Measurements from ENCODE around the gene ACBD3.
A peak's percentile ranks its signal among the peaks of the same experiment; 100 is the strongest.
"Not testable (repeated sequence)": the region's sequence is repeated elsewhere in the genome, so short reads cannot be mapped to it uniquely, and the experiment has no call there.

ACBD3 gene

DNA sequence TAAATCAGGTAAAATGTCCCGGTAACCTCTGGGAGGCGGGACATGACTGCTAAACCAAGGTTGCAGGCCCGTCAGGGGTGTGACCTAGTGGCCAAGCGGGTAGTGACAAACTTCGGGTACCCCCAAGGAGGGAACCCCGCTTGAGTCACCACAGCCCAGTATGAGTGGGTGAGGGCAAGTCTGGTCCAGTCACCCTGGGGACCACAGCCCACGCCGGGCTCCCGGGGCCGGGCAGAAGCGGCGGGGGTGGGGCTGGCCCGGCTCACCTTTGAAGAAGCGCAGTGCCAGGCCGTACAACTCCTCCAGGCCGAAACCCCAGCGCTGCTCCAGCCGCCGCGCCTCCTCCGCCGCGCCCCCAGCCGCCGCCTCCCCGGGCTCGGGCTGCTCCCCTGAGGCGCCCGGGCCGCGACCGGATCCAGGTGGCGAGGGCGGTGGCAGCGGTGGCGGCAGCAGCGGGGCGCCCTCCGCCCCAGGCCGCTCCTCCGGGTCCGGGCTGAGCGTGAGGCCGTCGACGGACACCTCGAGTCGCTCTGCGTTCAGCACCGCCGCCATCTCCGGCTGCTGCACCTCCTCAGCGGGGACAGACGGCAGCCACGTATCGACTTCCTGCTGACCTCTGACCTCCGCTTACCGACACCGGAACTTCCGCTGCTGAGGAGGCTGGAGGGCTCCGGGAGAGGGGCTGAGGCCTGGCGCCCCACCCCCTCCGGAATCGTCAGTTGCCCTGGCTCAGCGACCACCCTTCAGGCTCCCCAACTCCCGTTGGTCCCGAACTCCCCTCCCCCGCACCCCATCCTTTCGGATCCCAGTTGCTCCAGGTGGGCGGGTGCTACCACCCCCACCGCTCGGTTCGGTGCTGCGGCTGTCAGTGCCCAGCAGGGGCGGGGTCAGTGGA, at the start of gene ACBD3:
TSS of gene ACBD3 (minus strand) at position 618 of the 895 bp plus-strand sequence. CDS start at position 552, 66 bp downstream.
- peak; percentile 95 for DNase-seq

DNA sequence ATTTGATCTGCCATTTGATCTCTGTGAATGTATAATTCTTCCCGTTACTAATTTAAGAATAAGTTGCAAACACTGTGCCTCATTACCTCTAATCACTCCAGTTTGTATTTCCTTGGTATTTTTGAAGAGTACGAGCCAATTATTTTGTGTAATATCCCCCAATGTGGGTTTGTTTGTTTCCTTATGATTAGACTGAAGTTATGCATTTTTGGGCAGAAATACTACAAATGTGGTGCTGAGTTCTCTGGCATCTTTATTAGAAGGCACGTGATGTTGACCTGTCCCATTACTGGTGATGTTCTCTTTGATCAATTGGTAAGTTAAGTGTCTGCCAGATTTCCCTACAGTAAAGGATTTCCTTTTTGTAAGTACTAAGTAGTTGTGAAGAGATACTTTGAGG, 47.3 kb upstream of the ACBD3 start:
- DNase-seq: no peak

DNA sequence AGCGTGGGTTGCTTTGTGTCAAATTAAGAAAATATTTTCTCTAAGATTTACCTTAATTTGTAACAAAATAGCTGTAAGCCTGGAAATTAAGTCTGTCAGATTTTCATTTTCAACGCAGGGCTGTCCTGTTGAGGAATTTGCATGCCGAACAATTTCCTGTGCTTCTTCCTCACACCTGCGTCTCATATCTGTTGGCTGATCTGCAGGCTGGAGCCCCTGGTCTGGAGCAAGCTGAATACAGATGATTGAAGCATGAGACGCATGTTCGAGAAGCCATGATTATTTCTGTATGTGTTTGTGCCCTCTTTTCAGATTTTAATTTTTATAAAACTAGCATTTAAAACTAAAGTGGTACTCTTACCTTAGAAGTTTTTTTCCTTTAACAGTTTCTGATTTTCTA, 46.8 kb upstream of the ACBD3 start:
- no peak for DNase-seq

DNA sequence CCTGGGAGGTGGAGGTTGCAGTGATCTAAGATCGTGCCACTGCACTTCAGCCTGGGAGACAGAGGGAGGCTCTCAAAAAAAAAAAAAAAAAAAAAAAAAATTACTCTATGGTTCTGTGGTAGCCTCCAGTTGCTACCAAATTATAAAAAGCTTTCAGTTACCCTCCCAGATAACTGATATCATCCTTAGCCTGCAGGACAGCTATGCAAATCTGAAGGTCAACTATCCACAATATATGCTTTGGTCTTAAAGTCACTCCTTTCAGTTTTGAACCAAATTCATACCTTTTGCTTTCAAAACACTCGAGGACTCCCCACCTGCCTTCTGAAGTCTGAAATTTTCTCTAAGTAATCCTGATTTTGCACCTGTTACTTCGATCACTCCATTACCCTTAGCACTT, 40.1 kb upstream of the ACBD3 start:
- no peak for DNase-seq

DNA sequence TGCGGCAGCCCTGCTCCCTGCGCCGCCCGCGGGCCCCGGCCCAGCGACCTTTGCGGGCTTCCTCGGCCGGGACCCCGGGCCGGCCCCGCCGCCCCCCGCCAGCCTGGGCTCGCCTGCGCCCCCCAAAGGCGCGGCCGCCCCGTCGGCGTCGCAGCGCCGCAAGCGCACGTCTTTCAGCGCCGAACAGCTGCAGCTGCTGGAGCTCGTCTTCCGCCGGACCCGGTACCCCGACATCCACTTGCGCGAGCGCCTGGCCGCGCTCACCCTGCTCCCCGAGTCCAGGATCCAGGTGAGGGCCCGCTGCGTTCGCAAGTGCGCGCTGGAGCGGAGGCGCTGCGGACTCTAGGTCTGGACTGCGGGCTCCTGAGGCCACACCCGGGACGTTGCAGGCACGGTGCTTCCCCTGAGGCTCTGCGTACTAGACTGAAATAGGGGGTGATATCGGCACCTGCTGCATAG, 37.3 kb upstream of the ACBD3 start:
- peak; percentile 65 for DNase-seq

DNA sequence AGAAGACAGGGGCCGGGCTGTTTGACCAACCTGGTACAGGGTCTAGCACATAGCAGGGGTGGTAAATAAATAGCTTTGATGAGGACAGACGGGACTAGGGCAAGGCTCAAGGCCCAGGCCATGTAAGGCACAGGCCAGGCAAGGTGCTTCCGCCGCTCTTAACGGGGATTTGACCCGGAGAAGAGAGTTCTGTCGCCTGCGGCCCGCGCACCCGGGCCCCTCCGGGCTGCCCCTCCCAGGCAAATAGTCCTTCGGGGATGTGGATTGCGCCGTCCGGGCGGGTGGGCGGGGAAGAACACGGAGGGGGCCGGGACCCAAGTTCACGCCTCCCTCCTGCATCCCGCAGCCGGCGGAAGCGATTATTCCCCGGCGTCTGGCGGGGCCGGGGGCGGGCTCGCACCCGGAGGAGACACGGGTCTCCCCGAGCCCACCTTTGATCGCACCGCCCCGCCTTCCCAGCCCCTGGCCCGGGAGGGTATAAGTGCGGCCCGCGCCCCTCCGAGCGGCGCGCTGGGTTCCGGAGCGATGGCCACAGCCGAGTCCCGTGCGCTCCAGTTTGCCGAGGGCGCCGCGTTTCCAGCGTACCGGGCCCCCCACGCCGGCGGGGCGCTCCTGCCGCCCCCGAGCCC, 36.7 kb upstream of the ACBD3 start, which contains the start of gene MIXL1:
TSS of gene MIXL1 (plus strand) at position 508 of the 629 bp plus-strand sequence. CDS start at position 526, 18 bp downstream.
- no peak for DNase-seq

DNA sequence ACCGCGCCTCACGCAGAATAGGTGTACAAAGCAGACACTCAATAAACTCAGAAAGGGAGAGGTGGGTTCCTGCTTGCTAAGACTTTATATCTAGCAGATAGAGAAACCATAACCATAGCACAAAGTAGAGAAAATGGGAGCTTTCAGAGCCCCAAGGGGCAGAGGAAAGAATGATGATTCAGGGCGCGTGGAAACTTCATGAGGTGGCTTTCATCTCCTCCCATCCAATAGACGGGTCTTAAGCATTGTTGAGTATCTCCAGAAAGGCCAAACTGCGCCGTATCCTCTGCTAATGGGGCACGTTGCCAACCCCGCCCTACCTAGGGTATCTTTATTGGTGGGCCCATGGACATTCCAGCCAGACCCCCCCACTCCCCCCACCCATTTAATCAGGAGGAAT, 36.1 kb upstream of the ACBD3 start:
- no peak for DNase-seq

DNA sequence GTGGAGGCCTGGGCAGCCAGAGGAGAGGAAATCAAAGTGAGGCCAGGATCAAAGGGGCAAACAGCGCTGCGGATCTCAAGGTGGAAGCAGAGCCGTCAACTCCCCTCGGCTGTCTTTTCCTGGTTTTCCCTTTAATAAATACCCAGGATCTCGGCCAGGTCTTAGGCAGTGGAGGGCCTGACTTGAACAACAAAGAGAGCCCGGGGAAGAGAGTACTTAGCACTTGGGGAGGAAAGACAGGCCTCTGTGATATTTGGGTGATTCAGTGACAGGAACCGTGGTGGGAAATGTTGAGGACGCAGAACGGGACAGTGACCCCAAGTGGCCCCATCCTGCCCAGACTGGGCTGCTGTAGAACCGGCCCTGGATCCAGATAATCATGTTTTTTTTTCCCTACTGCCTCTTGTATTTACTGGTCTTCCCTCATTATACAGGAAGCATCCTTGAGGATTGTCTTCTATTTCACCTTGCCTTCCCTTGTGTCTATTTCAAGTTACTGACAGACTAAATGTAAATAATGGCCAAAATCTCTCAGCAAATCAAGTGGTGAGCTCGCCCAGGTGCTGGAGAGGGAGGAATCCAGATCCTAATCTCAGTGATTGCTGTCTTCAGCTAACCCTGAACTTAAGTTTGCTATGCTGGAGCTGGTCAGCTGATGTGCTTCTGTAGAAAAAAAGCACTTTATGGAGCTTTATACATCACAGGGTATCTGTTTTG, 34.1 kb upstream of the ACBD3 start:
- DNase-seq: no peak

DNA sequence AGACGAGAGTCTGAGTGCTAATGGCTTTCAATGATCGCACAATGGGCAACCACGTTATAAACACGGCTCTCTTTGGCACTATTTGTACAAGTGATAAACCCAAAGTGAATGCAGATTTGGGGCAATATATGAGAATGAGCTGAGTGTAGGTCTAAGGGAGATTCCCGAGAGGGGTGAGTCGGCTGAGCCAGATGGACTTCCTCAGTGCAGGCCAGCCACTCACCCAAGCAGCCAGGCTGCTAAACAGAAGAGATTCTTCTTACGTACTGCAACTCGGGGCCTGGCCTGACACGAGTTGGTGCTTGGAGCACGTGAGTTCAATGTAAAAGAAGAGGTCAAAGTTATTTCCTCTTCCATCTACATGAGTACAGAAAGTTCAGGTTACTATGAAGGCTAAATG, 30.7 kb upstream of the ACBD3 start:
- DNase-seq: no peak

DNA sequence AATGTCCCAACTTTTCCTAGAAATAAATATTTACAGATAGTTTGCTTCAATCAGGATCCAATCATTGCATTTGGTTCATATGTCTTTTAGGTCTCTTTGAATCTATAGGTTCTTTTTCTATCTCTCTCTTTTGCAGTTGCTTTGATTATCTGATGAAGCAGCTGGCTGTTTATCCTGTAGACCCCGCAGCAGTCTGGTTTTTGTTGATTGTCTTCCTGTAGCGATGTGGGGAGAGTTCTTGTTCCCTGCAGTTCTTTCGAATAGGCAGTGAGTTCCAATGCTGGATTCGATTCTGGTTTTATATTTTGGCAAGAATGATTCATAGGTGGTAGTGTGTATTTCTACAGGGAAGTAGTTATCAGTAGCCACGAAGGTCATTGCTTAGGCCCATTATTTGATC, 29.5 kb upstream of the ACBD3 start:
- DNase-seq: no peak

DNA sequence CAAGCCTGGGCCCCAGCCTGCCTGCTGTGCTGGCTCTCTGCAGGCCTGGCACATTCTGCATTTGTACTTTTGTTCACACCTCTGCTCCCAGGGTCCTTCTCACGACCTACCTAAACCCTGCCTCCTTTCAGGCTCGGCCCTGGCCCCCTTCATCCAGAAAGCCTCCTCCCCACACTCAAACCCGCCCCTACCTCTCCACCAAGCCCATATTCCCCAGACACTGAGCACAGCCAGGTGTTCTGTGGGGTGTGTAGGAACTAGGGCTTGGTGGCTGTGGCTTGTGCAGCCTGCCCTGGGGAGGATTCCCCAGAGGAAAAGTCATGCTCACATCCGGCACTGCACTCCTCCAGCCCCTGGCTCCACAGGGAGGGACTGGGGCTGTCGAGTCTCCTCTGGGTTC, 28.7 kb upstream of the ACBD3 start:
- no peak for DNase-seq

DNA sequence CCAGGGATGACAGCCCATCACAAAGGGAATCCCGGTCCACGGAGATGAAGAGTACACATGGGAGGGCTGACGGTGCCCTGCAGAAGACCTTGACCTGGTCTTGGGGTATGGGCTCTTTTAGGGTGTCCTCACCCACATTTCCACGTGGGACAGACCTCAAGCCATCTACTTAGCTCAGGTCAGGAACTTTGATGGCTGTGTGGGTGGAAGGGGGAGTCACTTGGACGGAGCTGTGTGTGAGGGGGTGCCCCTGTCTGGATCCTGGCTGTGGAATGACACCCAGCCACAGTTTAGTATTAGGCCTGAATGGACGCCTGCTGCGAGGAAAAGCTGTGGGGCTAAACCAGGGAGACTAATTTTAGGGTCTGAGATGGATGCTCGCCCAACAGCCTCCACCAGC, 26.0 kb upstream of the ACBD3 start:
- no peak for DNase-seq

DNA sequence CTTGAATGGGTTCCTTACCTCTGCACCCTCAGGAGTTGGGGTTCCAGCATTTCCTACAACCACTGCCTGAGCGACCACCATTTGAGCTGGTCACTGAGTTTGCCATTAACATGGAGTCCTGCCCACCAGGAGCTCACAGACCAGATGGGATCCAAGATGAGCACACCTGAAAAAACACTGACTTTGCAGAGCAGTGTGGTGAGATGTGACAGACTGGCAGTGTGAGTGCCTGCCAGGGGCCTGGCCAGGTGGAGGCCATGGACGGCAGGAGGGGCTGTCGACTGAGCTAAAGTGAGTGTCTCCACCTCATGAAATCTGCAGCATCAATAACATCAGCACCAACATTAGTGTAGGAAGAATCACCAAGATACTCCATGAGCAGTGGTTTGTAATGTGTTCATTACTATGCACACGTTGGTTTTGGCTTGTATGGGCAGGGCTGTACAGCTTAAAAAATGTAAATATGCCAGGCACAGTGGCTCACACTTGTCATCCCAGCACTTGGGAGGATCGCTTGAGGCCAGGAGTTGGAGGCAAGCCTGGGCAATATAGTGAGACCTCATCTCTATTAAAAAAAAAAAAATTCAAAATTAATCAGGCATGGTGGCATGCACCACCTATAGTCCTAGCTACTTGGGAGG, 24.8 kb upstream of the ACBD3 start:
- no peak for DNase-seq

DNA sequence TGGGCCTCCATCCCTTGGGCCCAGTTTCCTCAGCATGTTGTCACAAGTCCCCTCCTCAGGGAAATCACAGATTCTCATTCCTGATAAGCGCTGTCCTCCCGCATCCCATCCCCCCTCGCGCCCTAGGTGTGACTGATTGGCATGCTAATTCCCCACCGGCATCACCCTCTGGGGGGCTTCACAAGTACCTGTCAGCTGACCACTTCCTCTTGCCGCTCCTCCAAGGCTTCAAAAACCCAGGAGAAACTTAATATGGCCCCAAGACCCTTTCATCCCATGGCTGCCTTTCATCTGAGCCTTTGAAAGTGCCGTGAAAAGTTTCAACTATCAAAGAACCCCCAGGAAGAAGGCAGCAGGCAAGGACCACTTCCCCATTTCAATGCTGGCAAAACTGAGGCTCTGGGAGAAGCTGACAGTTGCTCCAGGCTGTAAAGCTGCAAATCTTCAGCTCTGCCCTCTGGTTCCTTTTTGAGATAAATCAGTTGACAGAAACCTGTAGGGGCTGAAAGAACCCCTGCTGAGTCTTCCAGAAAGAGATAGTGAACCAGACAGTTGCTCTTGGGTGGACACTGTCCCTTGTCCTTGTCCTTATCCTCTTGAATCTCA, 24.1 kb upstream of the ACBD3 start:
- DNase-seq: no peak

DNA sequence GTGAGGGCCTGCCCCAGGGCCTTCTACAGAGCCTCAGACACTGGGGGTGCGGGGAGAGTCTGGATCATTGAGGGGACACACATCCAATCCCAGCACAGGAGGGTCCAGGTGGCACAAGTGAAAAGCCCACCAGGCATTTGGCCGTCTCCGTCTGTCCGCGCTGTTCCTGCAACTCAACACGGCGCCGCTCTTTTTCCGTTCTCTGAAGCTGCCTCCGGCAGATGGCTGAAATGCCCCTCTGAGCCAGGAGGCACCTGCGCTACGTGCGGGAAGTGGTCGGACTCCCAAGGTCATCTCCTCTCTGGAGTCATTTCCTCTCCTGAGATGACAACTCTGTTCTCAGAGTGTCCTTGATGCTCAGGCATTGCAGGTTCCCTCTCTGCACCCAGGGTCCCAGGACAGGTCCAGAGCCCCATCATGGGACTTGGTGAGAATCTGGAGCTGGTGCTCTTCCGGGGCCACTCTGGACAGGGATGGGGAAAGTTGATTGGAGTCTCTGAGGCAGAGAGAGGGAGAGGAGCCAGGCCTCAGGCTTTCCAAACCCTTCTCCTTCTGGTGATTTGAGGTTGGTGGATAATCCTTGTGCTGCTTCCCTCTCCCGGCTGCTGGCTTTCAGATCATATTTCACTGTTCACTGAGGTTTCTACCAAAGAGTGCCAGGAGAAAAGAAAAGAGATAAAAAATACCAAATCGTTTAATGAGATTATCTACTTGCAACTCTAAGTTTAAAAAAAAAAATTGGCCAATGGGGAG, 22.9 kb upstream of the ACBD3 start:
- no peak for DNase-seq

DNA sequence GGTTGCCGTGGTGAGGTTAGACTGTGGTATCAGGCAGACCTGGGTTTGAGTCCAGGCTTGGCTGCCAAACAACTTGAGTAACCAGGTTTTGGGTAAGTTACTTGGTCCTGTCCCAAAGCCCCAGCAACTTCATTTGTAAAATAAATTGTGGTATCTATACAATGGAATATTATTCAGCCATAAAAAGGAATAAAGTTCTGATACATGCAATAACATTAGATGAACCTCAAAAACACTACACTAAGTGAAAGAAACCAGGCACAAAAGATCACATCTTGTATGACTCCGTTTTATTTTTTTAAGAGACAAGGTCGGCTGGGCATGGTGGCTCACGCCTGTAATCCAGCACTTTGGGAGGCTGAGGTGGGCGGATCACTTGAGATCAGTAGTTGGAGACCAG, 20.5 kb upstream of the ACBD3 start:
- DNase-seq: no peak

DNA sequence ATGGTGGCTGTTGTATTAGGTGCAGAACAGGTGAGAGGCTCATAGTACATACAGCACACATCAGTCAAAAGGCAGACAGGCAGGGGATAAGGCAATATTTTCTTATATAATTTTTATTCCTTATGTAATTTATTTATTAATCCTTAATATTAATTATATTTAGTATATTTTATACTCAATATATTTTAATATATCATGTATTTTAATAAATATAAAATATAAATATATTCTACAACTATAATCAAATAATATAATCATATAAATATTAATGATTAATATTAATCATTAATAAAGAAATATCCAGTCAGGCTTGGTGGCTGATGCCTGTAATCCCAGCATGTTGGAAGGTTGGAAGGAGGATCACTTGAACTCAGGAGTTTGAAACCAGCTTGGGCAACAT, 17.7 kb upstream of the ACBD3 start:
- DNase-seq: no peak

DNA sequence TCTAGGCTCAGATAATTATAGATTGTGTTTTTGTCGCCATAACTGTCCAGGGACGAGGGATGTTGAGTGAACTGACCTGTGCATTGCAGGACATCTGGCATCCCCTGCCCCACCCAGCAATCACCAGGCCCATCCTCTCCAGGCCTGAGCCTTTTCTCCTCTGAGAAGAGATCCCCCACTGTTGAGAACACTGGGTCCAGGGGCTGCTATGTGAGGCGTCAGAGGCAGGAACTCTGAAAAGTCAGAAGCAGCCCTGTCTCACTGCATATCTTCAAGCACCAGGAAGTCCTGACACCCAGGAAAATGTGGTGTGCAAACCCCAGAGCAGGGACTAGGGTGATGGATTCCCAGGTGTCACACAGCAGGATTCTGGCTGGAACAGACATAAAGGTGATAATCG, 17.1 kb upstream of the ACBD3 start:
- no peak for DNase-seq

DNA sequence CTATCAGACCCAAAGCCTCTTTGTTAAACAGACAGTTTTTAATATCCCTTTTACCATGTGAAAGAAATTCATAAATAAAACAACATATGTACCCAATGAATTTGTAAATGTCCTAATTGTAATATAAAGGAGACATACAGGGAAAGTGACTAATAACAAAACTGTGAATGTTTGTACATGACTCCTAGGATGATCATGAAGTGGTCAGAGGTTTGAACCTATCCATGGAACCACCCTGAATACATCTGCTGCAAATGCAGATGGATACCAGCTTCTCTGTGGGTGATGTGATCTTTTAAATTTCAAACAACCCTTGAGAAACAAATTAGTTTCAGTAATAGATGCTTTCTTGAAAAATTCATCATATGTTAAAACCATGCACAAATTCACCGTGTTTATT, 16.7 kb upstream of the ACBD3 start:
- DNase-seq: no peak

DNA sequence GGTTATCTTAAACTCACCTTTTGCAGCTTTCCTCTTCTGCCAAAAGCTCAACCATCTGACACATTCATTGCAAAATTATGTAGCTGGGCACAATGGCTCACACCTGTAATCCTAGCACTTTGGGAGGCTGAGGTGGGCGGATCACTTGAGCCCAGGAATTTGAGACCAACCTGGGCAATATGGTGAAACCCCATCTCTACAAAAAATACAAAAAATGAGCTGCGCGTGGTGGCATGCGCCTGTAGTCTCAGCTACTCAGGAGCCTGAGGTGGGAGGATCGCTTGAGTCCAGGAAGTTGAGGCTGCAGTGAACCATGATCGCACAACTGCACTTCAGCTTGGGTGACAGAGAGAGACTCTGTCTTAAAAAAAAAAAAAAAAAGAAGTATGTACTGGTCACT, 16.1 kb upstream of the ACBD3 start:
- DNase-seq: not testable (repeated sequence)

DNA sequence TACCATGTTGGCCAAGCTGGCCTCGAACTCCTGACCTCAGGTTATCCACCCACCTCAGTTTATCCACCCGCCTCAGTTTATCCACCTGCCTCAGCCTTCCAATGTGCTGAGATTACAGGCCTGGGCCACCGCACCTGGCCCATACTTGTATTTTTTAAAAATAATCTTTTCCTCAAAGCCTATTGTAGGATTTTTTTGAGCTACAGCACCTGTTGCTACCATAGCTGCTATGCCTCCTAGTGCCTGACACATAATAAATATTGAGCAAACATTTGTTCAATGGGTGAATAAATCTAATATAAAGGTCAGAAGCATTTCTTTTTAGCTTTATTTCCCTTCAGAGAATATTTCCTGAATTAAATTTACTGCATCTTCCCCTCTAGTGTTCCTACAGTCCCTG, 15.7 kb upstream of the ACBD3 start:
- no peak for DNase-seq

DNA sequence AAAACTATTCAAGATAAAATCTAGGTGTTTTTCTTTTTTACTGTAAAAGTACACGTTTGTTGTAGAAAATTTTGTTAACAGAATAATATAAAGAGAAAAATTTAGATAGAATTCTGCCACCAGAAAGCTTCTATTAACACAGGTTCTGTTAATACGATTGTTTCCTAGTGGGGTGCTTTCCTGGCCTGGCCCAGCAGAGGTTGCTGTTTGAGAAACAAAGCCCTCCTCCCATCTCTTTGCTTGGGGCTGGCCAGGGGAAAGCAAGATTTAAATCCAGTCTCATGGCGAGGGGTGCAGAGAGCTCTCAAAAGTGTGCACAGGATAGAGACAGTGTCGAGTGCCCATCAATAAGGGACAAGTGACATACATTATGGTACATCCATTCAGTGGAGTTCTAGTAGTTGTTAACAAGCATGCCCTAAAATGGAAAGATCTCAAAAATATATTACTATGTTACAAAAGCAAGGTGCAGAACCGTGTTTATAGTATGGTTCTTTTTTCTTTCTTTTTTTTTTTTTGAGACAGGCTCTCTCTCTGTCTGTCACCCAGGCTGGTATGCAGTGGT, 14.6 kb upstream of the ACBD3 start:
- no peak for DNase-seq

Data from activated effector memory CD4-positive, alpha-beta T cell treated with anti-CD3 and anti-CD28 coated beads, Interleukin-2, amount 50 U/mL, for 16 hours (primary cell).